Ishikawa (cell line): Measurements from ENCODE around the gene DIP2A.

Experiments
- CEBPB ChIP-seq: IDR thresholded peaks from 2 replicates; pipeline ENCODE4 v1.6.1; 2012
- CREB1 ChIP-seq: IDR thresholded peaks from 2 replicates; pipeline ENCODE4 v1.6.1; 2012; ENCODE audit warnings: low read depth
- EGR1 ChIP-seq: IDR thresholded peaks from 2 replicates; pipeline ENCODE4 v1.6.1; 2012
- EP300 ChIP-seq: IDR thresholded peaks from 2 replicates; pipeline ENCODE4 v1.6.1; 2012; ENCODE audit warnings: borderline replicate concordance
- FOXM1 ChIP-seq: IDR thresholded peaks from 2 replicates; pipeline ENCODE4 v1.6.1; 2012; ENCODE audit warnings: low read depth, borderline replicate concordance
- NFIC ChIP-seq: IDR thresholded peaks from 2 replicates; pipeline ENCODE4 v1.6.1; 2012
- RAD21 ChIP-seq: IDR thresholded peaks from 2 replicates; pipeline ENCODE4 v1.6.1; 2012; ENCODE audit warnings: low read depth
- TAF1 ChIP-seq: IDR thresholded peaks from 2 replicates; pipeline ENCODE4 v1.6.1; 2012; ENCODE audit warnings: low read depth, mild to moderate bottlenecking
- TCF12 ChIP-seq: IDR thresholded peaks from 2 replicates; pipeline ENCODE4 v1.6.1; 2012; ENCODE audit warnings: low read depth
- TEAD4 ChIP-seq: IDR thresholded peaks from 2 replicates; pipeline ENCODE4 v1.6.1; 2012
- YY1 ChIP-seq: IDR thresholded peaks from 2 replicates; pipeline ENCODE4 v1.6.1; 2012; ENCODE audit warnings: low read depth
- ZBTB7A ChIP-seq: IDR thresholded peaks from 2 replicates; pipeline ENCODE4 v1.6.1; 2012; ENCODE audit warnings: low read depth
- TF ChIP-seq, protein P1 (sequence below): IDR thresholded peaks from 2 replicates; pipeline ENCODE4 v1.6.1; 2012
- TF ChIP-seq, protein P2 (sequence below): IDR thresholded peaks from 2 replicates; pipeline ENCODE4 v1.6.1; 2012
- TF ChIP-seq, protein P3 (sequence below): IDR thresholded peaks from 2 replicates; pipeline ENCODE4 v1.6.1; 2012; ENCODE audit warnings: low read depth, mild to moderate bottlenecking

The DIP2A gene

DNA sequence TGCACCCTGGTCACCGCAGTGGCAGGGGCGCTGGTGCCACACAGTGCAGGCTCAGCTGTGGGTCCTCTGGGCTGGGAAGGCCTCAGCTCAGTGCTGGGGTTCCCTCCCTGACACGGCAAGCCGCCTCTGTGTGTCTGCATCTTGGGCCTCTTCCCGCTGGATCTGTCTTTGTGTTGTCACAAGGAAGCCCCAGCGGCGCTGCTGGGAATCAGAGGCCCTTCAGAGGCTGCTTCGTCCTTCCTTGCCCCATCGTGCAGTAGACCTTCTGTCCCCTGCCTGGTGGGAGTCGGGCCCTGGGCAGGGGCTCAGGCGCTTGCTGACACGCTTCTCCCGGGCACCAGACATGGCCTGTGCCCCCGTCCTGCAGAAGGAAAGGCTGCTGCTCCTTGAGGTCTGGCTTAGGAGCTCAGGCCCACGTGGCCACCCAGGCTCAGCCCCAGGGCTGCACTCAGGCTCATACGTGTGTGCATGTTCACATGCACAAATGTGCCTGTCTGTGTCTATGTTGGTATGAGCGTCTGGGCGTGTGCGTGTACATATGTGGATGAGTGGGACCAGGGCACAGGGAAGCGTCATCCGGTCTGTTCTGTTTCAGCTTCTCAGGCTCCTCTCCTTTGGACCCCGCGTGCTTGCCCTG, 24.3 kb upstream of the DIP2A start:
- TF ChIP-seq, protein P1, sequence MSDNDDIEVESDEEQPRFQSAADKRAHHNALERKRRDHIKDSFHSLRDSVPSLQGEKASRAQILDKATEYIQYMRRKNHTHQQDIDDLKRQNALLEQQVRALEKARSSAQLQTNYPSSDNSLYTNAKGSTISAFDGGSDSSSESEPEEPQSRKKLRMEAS = no peak
- TF ChIP-seq NFIC (no peak), CEBPB (no peak), TEAD4 (no peak), TAF1 (no peak), TCF12 (no peak), FOXM1 (no peak), ZBTB7A (no peak), YY1 (no peak), CREB1 (no peak), EGR1 (no peak)
- TF ChIP-seq, protein P2, sequence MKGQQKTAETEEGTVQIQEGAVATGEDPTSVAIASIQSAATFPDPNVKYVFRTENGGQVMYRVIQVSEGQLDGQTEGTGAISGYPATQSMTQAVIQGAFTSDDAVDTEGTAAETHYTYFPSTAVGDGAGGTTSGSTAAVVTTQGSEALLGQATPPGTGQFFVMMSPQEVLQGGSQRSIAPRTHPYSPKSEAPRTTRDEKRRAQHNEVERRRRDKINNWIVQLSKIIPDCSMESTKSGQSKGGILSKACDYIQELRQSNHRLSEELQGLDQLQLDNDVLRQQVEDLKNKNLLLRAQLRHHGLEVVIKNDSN = no peak
- TF ChIP-seq, protein P3, sequence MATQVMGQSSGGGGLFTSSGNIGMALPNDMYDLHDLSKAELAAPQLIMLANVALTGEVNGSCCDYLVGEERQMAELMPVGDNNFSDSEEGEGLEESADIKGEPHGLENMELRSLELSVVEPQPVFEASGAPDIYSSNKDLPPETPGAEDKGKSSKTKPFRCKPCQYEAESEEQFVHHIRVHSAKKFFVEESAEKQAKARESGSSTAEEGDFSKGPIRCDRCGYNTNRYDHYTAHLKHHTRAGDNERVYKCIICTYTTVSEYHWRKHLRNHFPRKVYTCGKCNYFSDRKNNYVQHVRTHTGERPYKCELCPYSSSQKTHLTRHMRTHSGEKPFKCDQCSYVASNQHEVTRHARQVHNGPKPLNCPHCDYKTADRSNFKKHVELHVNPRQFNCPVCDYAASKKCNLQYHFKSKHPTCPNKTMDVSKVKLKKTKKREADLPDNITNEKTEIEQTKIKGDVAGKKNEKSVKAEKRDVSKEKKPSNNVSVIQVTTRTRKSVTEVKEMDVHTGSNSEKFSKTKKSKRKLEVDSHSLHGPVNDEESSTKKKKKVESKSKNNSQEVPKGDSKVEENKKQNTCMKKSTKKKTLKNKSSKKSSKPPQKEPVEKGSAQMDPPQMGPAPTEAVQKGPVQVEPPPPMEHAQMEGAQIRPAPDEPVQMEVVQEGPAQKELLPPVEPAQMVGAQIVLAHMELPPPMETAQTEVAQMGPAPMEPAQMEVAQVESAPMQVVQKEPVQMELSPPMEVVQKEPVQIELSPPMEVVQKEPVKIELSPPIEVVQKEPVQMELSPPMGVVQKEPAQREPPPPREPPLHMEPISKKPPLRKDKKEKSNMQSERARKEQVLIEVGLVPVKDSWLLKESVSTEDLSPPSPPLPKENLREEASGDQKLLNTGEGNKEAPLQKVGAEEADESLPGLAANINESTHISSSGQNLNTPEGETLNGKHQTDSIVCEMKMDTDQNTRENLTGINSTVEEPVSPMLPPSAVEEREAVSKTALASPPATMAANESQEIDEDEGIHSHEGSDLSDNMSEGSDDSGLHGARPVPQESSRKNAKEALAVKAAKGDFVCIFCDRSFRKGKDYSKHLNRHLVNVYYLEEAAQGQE = no peak

DNA sequence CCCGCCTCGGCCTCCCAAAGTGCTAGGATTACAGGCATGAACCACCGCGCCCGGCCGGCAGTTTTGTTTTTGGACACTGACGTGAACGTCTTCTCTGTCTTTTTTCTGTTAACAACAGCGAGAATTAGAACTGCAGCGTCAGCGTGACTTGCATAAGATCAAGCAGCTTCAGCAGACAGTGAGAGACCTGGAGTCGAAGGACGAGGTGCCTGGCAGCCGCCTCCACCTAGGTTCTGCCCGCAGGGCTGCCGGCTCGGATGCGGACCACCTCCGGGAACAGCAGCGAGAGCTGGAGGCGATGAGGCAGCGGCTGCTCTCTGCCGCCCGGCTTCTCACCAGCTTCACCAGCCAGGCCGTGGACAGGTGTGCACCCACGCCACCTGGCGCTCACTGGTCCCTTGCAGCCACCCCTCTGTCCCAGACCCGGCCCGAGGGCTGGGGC, 22.9 kb upstream of the DIP2A start:
- TF ChIP-seq EP300 (no peak), CEBPB (no peak), ZBTB7A (no peak), CREB1 (no peak), TEAD4 (no peak), TAF1 (no peak), YY1 (no peak)

DNA sequence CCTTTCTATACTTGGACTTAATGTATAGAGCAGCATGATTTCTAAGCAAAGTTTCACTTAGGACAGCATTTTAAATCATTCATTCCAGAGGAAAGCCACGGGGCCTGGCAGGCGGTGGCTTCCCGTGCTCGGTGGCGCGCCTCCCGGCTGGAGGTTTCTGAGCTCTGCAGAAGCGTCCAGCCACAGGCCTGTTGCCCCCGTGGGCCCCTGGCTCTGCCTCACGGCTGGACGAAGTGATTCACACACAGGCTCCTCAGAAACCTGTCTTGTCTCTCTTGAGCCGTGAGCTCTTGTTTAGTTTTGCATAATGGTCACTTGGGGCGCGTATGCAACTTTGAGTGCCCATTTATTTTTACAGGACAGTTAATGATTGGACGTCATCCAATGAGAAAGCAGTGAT, 22.1 kb upstream of the DIP2A start:
- TF ChIP-seq ZBTB7A (no peak), EGR1 (no peak), TAF1 (no peak), TCF12 (no peak), TEAD4 (no peak), YY1 (no peak), EP300 (no peak), NFIC (no peak), CEBPB (no peak), RAD21 (no peak), CREB1 (no peak), FOXM1 (no peak)
- TF ChIP-seq, protein P1 = no peak
- TF ChIP-seq, protein P2 = no peak
- TF ChIP-seq, protein P3 = no peak

DNA sequence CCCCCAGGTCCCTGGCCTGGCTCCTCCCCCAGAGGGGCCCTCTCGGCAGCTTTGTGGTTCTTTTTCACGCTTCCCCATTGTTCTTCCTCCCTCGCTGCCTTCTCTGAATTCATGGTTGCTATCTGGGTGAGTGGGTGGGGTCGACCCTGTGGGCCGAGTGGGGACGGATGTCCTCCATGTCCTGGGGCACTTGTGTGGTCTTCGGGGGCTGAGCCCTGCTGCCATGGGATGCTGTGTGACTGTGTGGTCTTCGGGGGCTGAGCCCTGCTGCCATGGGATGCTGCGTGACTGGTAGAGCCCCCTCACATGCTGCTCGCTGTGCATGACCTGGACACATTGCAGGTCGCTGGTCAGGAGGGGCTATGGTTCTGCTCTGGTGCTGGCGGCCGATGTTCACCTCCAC, 21.6 kb upstream of the DIP2A start:
- TF ChIP-seq, protein P3 = no peak
- TF ChIP-seq CEBPB (no peak), EGR1 (no peak), TEAD4 (no peak), EP300 (no peak), TCF12 (no peak), TAF1 (no peak), YY1 (no peak), FOXM1 (no peak), RAD21 (no peak), CREB1 (no peak), NFIC (no peak)
- TF ChIP-seq, protein P2 = no peak
